Measurements from ENCODE around the gene SLC36A4. TPM values are rescaled to one million over a fixed set of nuclear protein-coding genes. Genes with fewer than 3 reads are reported as not detected.

SLC36A4 gene
- total RNA-seq, 1 experiment from 2014 or later, result 21.3 TPM

DNA sequence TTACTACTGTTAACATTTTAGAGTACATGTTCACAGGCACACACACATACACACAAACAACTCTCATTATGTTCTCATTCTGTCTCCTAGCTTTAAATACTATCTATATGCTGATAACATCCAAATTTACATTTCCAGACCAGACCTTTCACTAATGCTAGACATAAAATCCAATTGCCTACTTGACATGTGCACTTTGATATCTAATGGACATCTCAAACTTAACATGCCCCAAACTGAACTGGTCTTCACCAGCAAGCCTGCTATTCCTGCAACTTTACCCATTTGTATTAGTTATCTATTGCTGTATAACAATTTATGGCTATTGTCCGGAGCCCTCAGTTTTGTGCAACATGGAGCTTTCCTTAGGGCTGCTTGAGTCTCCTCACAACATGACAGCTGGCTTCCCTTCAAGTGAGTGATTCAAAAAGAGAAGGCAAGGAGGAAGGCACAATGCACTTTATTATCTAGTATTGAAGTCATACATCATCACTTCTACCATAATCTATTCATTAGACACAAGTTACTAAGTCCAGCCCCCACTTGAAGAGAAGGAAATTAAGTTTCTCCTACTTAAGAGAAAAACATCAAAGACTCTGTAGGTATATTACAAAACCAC, 3.0 kb downstream of the SLC36A4 start:
- no peak for ATAC-seq
- intact Hi-C loops (cut with micrococcal nuclease), result no loop called here

DNA sequence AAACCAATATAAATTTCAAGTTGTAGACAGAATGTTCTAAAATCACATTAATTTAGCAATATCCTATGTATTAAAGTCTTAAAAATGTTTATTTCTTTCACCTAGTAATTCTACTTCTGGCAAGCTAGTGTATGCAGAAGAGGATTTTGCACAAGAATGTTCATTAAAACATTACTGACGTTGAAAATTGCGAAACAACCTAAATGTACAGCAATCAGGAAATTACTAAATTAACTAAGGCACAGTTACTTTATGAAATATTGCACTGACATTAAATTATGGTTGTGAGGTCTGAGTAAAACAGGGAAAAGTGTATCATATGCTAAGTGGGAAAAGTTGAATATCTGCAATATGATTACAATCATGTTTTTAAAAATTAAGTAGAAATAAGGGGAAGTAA, 4.1 kb downstream of the SLC36A4 start:
- Histone ChIP-seq H3K9me3 (ENCODE audit: low read length) (no peaks in the 10 kb centered on the region), H3K36me3 (ENCODE audit: low read depth, low read length) (no peaks in the 10 kb centered on the region), H3K27me3 (ENCODE audit: low read length) (no peaks in the 10 kb centered on the region), H3K27ac (ENCODE audit: low read length) (no peak overlapping the region), H2AFZ (ENCODE audit: low read length) (no peak overlapping the region), H4K20me1 (ENCODE audit: low read length) (no peaks in the 10 kb centered on the region), H3F3A (ENCODE audit: low read length, unreplicated experiment) (no peaks in the 10 kb centered on the region), H3K9me2 (replicated peaks; ENCODE audit: low read length) (no peaks in the 10 kb centered on the region), H3K9ac (ENCODE audit: low read length) (no peak overlapping the region), H3K4me1 (ENCODE audit: insufficient read depth, low read length) (0 out of 2 replicates have a peak, but pooled peaks cover 3% of the 10 kb centered on the region), H3K4me3 (ENCODE audit: low read length) (no peak overlapping the region), H3K4me2 (ENCODE audit: low read length) (no peak overlapping the region), H3K79me2 (ENCODE audit: low read length) (peaks cover 68% of the 10 kb centered on the region)
- ChIA-PET POLR2A (ENCODE audit: unreplicated experiment) (no interaction called here), CTCF (interaction anchor here (0.5 kb wide), 1 partner anchor 44 kb away, joined by 3 read pairs; no protein-coding TSS in a partner anchor)
- BruUV-seq (replicated peaks), result no TSS peak
- DNase-seq (no peak), ATAC-seq (no peak)
- TF ChIP-seq EZH2phosphoT487 (IDR thresholded peaks at IDR 0.05; ENCODE audit: borderline replicate concordance, low read length), result no peak
- no peak for TF ChIP-seq EZH2 (IDR thresholded peaks at IDR 0.05; ENCODE audit: low read length, unreplicated experiment)
- TF ChIP-seq, protein P1, sequence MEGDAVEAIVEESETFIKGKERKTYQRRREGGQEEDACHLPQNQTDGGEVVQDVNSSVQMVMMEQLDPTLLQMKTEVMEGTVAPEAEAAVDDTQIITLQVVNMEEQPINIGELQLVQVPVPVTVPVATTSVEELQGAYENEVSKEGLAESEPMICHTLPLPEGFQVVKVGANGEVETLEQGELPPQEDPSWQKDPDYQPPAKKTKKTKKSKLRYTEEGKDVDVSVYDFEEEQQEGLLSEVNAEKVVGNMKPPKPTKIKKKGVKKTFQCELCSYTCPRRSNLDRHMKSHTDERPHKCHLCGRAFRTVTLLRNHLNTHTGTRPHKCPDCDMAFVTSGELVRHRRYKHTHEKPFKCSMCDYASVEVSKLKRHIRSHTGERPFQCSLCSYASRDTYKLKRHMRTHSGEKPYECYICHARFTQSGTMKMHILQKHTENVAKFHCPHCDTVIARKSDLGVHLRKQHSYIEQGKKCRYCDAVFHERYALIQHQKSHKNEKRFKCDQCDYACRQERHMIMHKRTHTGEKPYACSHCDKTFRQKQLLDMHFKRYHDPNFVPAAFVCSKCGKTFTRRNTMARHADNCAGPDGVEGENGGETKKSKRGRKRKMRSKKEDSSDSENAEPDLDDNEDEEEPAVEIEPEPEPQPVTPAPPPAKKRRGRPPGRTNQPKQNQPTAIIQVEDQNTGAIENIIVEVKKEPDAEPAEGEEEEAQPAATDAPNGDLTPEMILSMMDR (conservative IDR thresholded peaks at IDR 0.05; ENCODE audit: low read depth, low read length), result no peak
- intact Hi-C loops (cut with micrococcal nuclease), result no loop called here

More for the DNA sequence above, 3.0 kb downstream of the SLC36A4 start:
- H4K20me1 ChIP-seq (ENCODE audit: low read length), result no peaks in the 10 kb centered on the region
- no peaks in the 10 kb centered on the region for H3F3A ChIP-seq (ENCODE audit: low read length, unreplicated experiment)
- ChIA-PET CTCF (interaction anchor here (0.5 kb wide), 1 partner anchor 14 kb away, joined by 3 read pairs; no protein-coding TSS in a partner anchor), POLR2A (ENCODE audit: unreplicated experiment) (no interaction called here)
- no peak overlapping the region for H2AFZ ChIP-seq (ENCODE audit: low read length)
- H3K36me3 ChIP-seq (ENCODE audit: low read depth, low read length), result no peaks in the 10 kb centered on the region
- TF ChIP-seq EZH2phosphoT487 (IDR thresholded peaks at IDR 0.05; ENCODE audit: borderline replicate concordance, low read length) (no peak), EZH2 (IDR thresholded peaks at IDR 0.05; ENCODE audit: low read length, unreplicated experiment) (no peak)
- TF ChIP-seq, protein P1 (conservative IDR thresholded peaks at IDR 0.05; ENCODE audit: low read depth, low read length), result no peak
- H3K9me2 ChIP-seq (replicated peaks; ENCODE audit: low read length), result no peaks in the 10 kb centered on the region
- 0 out of 2 replicates have a peak, but pooled peaks cover 3% of the 10 kb centered on the region for H3K4me1 ChIP-seq (ENCODE audit: insufficient read depth, low read length)
- no peak overlapping the region for H3K9ac ChIP-seq (ENCODE audit: low read length)
- DNase-seq, result no peak
- H3K4me3 ChIP-seq (ENCODE audit: low read length), result no peak overlapping the region
- no peak overlapping the region for H3K4me2 ChIP-seq (ENCODE audit: low read length)
- H3K27me3 ChIP-seq (ENCODE audit: low read length), result no peaks in the 10 kb centered on the region
- H3K27ac ChIP-seq (ENCODE audit: low read length), result no peak overlapping the region
- H3K9me3 ChIP-seq (ENCODE audit: low read length), result no peaks in the 10 kb centered on the region
- no TSS peak for BruUV-seq (replicated peaks)
- peaks cover 63% of the 10 kb centered on the region for H3K79me2 ChIP-seq (ENCODE audit: low read length)

DNA sequence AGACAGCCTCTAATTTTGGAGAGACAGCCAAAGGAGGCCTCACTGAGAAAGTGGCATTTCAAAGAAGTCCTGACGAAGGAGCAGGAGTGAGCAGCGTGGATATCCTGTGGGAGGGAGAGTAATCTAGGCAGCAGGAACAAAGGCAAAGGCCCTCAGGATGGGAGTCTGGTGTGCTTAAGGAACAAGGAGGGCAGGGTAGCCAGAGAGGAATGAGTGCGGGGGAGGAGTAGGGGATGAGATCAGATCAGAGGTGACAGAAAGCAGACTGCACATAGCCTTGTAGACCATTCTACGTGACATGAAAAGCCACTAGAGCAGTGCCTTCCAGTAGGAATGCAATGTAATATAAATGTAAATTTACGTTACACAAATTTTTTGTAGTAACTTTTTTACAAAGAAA, 5.6 kb downstream of the SLC36A4 start:
- H3K9me2 ChIP-seq (replicated peaks; ENCODE audit: low read length), result no peaks in the 10 kb centered on the region
- 0 out of 2 replicates have a peak, but pooled peaks cover 3% of the 10 kb centered on the region for H3K4me1 ChIP-seq (ENCODE audit: insufficient read depth, low read length)
- no peak overlapping the region for H3K4me2 ChIP-seq (ENCODE audit: low read length)
- H3K9me3 ChIP-seq (ENCODE audit: low read length), result no peaks in the 10 kb centered on the region
- peaks cover 67% of the 10 kb centered on the region for H3K79me2 ChIP-seq (ENCODE audit: low read length)
- TF ChIP-seq EZH2 (IDR thresholded peaks at IDR 0.05; ENCODE audit: low read length, unreplicated experiment) (no peak), EZH2phosphoT487 (IDR thresholded peaks at IDR 0.05; ENCODE audit: borderline replicate concordance, low read length) (no peak)
- TF ChIP-seq, protein P1 (conservative IDR thresholded peaks at IDR 0.05; ENCODE audit: low read depth, low read length), result no peak
- no peaks in the 10 kb centered on the region for H3K27me3 ChIP-seq (ENCODE audit: low read length)
- no peak overlapping the region for H3K9ac ChIP-seq (ENCODE audit: low read length)
- no peak overlapping the region for H3K27ac ChIP-seq (ENCODE audit: low read length)
- H2AFZ ChIP-seq (ENCODE audit: low read length), result no peak overlapping the region
- ATAC-seq (no peak), DNase-seq (no peak)
- ChIA-PET CTCF (no interaction called here), POLR2A (ENCODE audit: unreplicated experiment) (no interaction called here)
- no peaks in the 10 kb centered on the region for H3F3A ChIP-seq (ENCODE audit: low read length, unreplicated experiment)
- H3K36me3 ChIP-seq (ENCODE audit: low read depth, low read length), result no peaks in the 10 kb centered on the region
- no peaks in the 10 kb centered on the region for H4K20me1 ChIP-seq (ENCODE audit: low read length)
- intact Hi-C loops (cut with micrococcal nuclease), result no loop called here
- no TSS peak for BruUV-seq (replicated peaks)
- no peak overlapping the region for H3K4me3 ChIP-seq (ENCODE audit: low read length)

Measured in PC-3 (cell line).